ENCODE measurements around the gene BABAM1. TPM values are rescaled to one million over a fixed set of nuclear protein-coding genes. Genes with fewer than 3 reads are reported as not detected.

BABAM1 gene
- total RNA-seq, 1 experiment from 2014 or later, result 146 TPM

DNA sequence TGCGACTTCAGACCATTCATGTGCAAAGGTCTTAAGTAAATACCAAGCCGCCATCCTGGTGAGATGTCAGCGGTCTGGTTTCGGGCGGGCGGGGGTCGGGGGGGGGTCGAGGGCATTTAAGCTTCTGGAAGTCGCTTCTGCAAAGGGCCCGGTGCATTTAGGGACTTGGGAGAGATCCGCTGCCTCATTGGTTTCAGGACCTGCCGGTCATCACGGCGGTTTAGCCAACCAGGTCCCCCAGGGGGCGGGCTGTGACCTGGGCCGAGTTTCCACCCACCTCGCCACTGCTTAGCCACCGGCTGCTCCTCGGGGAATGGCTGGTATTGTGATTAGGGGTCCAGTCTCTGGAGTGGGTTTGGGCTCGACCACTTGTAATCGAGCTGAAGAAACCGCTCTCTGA is 22.2 kb downstream of the BABAM1 start:
- H3K36me3 Mint-ChIP-seq, result peaks cover 5% of the 10 kb centered on the region
- H3K4me1 Mint-ChIP-seq, result peaks cover 10% of the 10 kb centered on the region
- ChIA-PET POLR2A (interaction anchor here (0.7 kb wide), 1 partner anchor 22 kb away, joined by 3 read pairs; the partner anchor contains the start of gene BABAM1), CTCF (interaction anchor here (0.6 to 1.5 kb wide), 3 partner anchors 29 to 163 kb away, joined by 3 to 7 read pairs (median 5); no protein-coding TSS in a partner anchor)
- no peak overlapping the region for H3K27ac Mint-ChIP-seq
- peak overlapping the region; percentile 31 for H3K4me3 Mint-ChIP-seq
- no peaks in the 10 kb centered on the region; the same call in 1 of the 2 replicates for H3K27me3 Mint-ChIP-seq (ENCODE audit: low read depth)
- DNase-seq (ENCODE audit: low spot score), result peak; percentile 91
- H3K9me3 Mint-ChIP-seq, result no peaks in the 10 kb centered on the region
- TF ChIP-seq, protein P1, sequence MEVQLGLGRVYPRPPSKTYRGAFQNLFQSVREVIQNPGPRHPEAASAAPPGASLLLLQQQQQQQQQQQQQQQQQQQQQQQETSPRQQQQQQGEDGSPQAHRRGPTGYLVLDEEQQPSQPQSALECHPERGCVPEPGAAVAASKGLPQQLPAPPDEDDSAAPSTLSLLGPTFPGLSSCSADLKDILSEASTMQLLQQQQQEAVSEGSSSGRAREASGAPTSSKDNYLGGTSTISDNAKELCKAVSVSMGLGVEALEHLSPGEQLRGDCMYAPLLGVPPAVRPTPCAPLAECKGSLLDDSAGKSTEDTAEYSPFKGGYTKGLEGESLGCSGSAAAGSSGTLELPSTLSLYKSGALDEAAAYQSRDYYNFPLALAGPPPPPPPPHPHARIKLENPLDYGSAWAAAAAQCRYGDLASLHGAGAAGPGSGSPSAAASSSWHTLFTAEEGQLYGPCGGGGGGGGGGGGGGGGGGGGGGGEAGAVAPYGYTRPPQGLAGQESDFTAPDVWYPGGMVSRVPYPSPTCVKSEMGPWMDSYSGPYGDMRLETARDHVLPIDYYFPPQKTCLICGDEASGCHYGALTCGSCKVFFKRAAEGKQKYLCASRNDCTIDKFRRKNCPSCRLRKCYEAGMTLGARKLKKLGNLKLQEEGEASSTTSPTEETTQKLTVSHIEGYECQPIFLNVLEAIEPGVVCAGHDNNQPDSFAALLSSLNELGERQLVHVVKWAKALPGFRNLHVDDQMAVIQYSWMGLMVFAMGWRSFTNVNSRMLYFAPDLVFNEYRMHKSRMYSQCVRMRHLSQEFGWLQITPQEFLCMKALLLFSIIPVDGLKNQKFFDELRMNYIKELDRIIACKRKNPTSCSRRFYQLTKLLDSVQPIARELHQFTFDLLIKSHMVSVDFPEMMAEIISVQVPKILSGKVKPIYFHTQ (CRISPR knock-in tag; IDR thresholded peaks at IDR 0.05), result no peak
- TF ChIP-seq NFYB (CRISPR knock-in tag; conservative IDR thresholded peaks at IDR 0.05; ENCODE audit: low read depth), result peak; percentile 88
- peak; percentile 52 for ATAC-seq

DNA sequence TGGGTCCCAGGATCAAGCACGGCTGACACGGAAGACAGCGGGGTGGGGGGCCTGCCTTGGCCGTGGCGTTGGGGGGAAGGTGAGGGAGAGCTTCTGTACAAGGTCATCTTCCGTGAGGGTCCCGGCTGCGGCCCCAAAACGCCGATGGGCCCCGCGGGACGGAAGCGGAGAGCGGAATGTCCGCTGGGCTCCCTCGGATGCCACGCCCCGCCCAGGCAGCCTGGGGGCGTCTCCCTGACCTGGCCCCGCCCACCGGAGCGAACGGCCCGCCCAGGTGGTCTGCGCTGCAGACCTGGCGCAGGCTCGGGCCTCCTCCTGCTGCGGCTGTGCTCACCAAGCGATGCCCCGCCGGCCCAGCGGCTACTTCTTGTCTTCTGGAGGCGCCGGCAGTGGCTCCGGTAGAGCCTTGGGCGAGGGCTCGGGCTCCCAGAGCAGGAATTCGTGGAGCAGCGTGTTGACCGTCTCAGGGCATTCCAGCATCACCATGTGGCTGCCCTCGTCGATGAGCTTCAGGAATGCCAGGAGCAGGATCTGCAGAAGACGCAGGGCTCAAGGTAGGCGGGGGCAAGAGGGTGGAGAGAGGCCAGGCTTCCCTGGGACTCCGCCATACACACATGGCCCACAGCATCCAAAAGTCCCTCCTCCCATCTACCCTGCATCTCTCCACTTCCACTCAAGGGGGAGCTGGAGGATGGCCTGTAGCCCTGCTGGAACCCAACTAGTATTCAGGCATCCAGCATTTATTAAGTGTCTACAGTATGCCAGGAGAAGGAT is 25.2 kb downstream of the BABAM1 start:
- POLR2A ChIA-PET, result interaction anchor here (0.6 to 2.8 kb wide), 13 partner anchors 10 to 169 kb away, joined by 3 to 17 read pairs (median 5); partner anchors contain the start of genes ANO8, DDA1, MRPL34 and USE1
- CTCF ChIA-PET, result interaction anchor here (0.6 to 3.3 kb wide), 21 partner anchors 10 to 120 kb away, joined by 3 to 60 read pairs (median 5); partner anchors contain the start of genes ANKLE1, ANO8, BABAM1 and DDA1
- DNase-seq (ENCODE audit: low spot score), result peak; percentile 92
- peaks cover 15% of the 10 kb centered on the region for H3K36me3 Mint-ChIP-seq
- no peaks in the 10 kb centered on the region; the same call in 1 of the 2 replicates for H3K27me3 Mint-ChIP-seq (ENCODE audit: low read depth)
- H3K4me3 Mint-ChIP-seq, result peak overlapping the region; percentile 79
- peak; percentile 90 for ATAC-seq
- peak overlapping the region; percentile 94 for H3K27ac Mint-ChIP-seq
- H3K9me3 Mint-ChIP-seq, result no peaks in the 10 kb centered on the region
- H3K4me1 Mint-ChIP-seq, result peaks cover 10% of the 10 kb centered on the region
- TF ChIP-seq FOXK1 (CRISPR knock-in tag; IDR thresholded peaks at IDR 0.05) (no peak), TEAD1 (CRISPR knock-in tag; IDR thresholded peaks at IDR 0.05) (peak; percentile 56; the same call in 1 of the 2 replicates), NFYB (CRISPR knock-in tag; conservative IDR thresholded peaks at IDR 0.05; ENCODE audit: low read depth) (no peak), ZNF416 (CRISPR knock-in tag; IDR thresholded peaks at IDR 0.05) (no peak), RELA (CRISPR knock-in tag; IDR thresholded peaks at IDR 0.05; ENCODE audit: borderline replicate concordance) (0 out of 2 replicates have a peak, but pooled peaks have one; percentile 40), ZNF671 (CRISPR knock-in tag; IDR thresholded peaks at IDR 0.05) (no peak), TP53 (CRISPR knock-in tag; IDR thresholded peaks at IDR 0.05) (peak; percentile 75; the same call in 1 of the 2 replicates), CREM (CRISPR knock-in tag; IDR thresholded peaks at IDR 0.05) (peak; percentile 63; the same call in 1 of the 2 replicates), CREB1 (CRISPR knock-in tag; IDR thresholded peaks at IDR 0.05) (no peak), ZNF396 (CRISPR knock-in tag; IDR thresholded peaks at IDR 0.05; ENCODE audit: borderline replicate concordance) (no peak), MYBL2 (CRISPR knock-in tag; IDR thresholded peaks at IDR 0.05) (no peak), SP1 (CRISPR knock-in tag; conservative IDR thresholded peaks at IDR 0.05) (peak; percentile 81), HMGA2 (CRISPR knock-in tag; IDR thresholded peaks at IDR 0.05) (no peak), TEAD4 (CRISPR knock-in tag; IDR thresholded peaks at IDR 0.05) (no peak), IRF2 (CRISPR knock-in tag; IDR thresholded peaks at IDR 0.05; ENCODE audit: borderline replicate concordance, low read depth) (no peak), KAT7 (CRISPR knock-in tag; IDR thresholded peaks at IDR 0.05; ENCODE audit: borderline replicate concordance) (no peak), ZNF121 (CRISPR knock-in tag; IDR thresholded peaks at IDR 0.05) (peak; percentile 92), OVOL2 (CRISPR knock-in tag; IDR thresholded peaks at IDR 0.05; ENCODE audit: borderline replicate concordance) (no peak)
- TF ChIP-seq, protein P2, sequence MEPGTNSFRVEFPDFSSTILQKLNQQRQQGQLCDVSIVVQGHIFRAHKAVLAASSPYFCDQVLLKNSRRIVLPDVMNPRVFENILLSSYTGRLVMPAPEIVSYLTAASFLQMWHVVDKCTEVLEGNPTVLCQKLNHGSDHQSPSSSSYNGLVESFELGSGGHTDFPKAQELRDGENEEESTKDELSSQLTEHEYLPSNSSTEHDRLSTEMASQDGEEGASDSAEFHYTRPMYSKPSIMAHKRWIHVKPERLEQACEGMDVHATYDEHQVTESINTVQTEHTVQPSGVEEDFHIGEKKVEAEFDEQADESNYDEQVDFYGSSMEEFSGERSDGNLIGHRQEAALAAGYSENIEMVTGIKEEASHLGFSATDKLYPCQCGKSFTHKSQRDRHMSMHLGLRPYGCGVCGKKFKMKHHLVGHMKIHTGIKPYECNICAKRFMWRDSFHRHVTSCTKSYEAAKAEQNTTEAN (CRISPR knock-in tag; IDR thresholded peaks at IDR 0.05), result no peak
- TF ChIP-seq, protein P3, sequence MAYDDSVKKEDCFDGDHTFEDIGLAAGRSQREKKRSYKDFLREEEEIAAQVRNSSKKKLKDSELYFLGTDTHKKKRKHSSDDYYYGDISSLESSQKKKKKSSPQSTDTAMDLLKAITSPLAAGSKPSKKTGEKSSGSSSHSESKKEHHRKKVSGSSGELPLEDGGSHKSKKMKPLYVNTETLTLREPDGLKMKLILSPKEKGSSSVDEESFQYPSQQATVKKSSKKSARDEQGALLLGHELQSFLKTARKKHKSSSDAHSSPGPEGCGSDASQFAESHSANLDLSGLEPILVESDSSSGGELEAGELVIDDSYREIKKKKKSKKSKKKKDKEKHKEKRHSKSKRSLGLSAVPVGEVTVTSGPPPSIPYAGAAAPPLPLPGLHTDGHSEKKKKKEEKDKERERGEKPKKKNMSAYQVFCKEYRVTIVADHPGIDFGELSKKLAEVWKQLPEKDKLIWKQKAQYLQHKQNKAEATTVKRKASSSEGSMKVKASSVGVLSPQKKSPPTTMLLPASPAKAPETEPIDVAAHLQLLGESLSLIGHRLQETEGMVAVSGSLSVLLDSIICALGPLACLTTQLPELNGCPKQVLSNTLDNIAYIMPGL (CRISPR knock-in tag; IDR thresholded peaks at IDR 0.05), result peak; percentile 92
- TF ChIP-seq, protein P4, sequence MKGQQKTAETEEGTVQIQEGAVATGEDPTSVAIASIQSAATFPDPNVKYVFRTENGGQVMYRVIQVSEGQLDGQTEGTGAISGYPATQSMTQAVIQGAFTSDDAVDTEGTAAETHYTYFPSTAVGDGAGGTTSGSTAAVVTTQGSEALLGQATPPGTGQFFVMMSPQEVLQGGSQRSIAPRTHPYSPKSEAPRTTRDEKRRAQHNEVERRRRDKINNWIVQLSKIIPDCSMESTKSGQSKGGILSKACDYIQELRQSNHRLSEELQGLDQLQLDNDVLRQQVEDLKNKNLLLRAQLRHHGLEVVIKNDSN (CRISPR knock-in tag; IDR thresholded peaks at IDR 0.05), result peak; percentile 48; the same call in 1 of the 2 replicates
- TF ChIP-seq, protein P5, sequence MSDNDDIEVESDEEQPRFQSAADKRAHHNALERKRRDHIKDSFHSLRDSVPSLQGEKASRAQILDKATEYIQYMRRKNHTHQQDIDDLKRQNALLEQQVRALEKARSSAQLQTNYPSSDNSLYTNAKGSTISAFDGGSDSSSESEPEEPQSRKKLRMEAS (CRISPR knock-in tag; IDR thresholded peaks at IDR 0.05), result peak; percentile 94
- TF ChIP-seq, protein P6, sequence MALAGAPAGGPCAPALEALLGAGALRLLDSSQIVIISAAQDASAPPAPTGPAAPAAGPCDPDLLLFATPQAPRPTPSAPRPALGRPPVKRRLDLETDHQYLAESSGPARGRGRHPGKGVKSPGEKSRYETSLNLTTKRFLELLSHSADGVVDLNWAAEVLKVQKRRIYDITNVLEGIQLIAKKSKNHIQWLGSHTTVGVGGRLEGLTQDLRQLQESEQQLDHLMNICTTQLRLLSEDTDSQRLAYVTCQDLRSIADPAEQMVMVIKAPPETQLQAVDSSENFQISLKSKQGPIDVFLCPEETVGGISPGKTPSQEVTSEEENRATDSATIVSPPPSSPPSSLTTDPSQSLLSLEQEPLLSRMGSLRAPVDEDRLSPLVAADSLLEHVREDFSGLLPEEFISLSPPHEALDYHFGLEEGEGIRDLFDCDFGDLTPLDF (CRISPR knock-in tag; IDR thresholded peaks at IDR 0.05), result 0 out of 2 replicates have a peak, but pooled peaks have one; percentile 78
- TF ChIP-seq, protein P7, sequence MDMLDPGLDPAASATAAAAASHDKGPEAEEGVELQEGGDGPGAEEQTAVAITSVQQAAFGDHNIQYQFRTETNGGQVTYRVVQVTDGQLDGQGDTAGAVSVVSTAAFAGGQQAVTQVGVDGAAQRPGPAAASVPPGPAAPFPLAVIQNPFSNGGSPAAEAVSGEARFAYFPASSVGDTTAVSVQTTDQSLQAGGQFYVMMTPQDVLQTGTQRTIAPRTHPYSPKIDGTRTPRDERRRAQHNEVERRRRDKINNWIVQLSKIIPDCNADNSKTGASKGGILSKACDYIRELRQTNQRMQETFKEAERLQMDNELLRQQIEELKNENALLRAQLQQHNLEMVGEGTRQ (CRISPR knock-in tag; IDR thresholded peaks at IDR 0.05), result 0 out of 2 replicates have a peak, but pooled peaks have one; percentile 11

All from WTC11 (cell line).